HPDE6-E6E7 (cell line): Measurements from ENCODE around the gene ADAMTSL2.

Source experiments
- DNase-seq: peaks from one replicate; pipeline ENCODE4 v3.0.0; 2011; ENCODE audit warnings: missing footprints; ENCODE audit errors: extremely low spot score

The ADAMTSL2 gene

GRCh38 chr9:133533857-133534256 is 647 bp upstream of the ADAMTSL2 start:
- DNase-seq, result no peak

DNA sequence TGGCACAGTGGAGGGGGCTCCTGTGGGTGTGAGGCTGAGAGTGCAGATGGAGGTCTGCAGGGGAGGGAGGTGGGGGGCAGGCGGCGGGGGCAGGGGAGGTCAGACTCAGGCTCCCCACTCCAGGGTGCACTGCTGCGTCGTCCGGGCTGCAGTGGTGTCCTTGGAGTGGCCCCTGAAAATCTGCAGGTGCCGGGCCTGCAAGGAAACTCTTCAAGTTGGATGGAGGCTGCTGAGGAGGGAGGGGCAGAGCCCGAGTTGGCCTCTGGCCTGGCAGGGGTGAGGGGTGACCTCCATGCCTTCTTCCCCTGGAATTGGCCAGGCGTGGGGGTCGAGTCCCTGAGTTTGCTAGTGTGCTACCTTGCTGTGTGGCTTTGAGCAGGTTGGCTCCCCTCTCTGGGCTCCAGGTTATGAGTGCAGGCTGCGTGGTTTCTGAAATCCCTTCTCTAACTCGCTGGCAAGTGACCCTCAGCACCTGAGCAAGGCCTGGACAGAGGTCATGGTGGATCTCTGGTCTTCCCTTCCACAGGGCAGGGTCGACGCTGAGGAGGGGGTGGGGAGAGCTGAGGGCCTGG is 888 bp downstream of the ADAMTSL2 start:
- no peak for DNase-seq

GRCh38 chr9:133536080-133536479 is 1.6 kb downstream of the ADAMTSL2 start:
- no peak for DNase-seq

DNA sequence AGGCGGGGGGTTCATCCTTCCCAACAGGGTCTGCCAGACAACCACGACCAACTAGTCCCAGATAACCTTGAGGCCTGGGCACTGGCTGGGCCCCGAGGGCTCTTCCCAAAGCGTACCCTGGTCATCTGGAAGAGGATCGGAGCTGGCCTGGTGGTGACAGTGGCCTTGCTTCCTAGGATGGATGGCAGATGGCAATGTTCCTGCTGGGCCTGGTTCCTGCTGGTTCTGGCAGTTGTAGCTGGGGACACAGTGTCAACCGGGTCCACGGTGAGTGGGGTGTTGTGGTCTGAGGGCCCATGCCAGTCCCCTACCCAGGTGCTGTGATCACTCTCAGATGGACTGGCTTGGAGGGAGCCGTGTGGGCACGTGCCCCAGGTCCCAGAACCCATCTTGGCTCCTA is 2.0 kb downstream of the ADAMTSL2 start:
- no peak for DNase-seq

GRCh38 chr9:133537257-133537656 is 2.8 kb downstream of the ADAMTSL2 start:
- DNase-seq, result no peak

- peak; percentile 29 for DNase-seq
These were observed 3.7 kb downstream of the ADAMTSL2 start for GRCh38 chr9:133538176-133538575.

DNA sequence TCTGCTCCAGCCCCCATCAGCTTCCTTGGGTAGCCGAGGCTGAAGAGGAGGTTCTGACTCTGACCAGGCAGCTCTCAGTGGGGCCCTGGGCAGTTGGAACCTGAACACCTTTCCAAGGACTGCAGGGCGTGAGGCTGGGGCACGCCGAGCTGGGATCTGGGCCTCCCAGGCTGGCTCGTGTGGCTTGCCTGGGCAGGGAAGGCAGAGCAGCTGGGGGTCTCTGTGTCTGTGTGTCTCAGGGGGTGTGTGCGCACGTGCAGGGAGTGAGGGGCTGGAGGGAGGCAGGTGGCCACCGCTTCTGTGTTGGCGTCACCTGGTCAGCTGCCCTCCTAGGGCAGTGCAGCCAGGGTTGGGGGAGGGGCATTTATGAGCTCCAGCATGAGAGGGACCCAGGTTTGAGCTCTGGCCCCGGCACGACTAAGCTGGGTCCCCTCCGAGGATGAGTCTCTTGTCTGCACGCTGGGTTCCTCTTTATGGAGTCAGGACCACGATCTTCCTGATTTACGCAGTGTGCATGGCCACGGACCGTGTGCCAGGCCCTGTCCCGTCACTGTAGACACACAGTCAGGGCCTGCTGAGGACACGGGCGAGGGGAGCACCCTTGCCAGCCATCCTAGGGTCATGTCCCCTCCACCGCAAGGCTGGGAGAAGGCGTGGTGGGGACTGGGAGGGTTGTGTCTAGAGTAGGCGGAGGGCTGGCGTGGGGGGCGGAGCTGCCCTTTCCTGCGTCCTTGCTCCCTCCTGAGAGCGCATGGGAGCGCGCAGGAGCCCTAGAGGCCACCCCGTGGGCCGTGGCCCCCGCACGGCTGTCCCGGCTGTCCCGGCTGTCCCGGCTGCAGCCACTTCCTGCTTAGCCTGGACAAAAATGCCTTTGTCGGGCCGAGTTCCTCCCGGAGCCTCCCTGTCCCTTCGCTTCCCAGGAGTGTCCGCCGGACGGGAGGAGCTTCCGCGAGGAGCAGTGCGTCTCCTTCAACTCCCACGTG is 4.6 kb downstream of the ADAMTSL2 start:
- no peak for DNase-seq

- DNase-seq, result no peak
These were observed 5.6 kb downstream of the ADAMTSL2 start for GRCh38 chr9:133539991-133540697.

DNA sequence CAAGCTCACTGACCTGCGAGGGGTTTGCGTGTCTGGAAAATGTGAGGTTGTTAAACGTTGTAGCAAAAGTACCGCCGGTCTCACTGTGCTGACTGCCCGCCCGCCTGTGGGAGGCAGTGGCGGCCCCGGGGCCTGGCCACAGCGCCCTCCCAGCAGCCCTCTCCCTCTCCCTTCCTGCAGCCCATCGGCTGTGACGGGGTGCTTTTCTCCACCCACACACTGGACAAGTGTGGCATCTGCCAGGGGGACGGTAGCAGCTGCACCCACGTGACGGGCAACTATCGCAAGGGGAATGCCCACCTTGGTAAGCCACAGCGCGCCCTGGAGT is 6.2 kb downstream of the ADAMTSL2 start:
- DNase-seq, result no peak

DNA sequence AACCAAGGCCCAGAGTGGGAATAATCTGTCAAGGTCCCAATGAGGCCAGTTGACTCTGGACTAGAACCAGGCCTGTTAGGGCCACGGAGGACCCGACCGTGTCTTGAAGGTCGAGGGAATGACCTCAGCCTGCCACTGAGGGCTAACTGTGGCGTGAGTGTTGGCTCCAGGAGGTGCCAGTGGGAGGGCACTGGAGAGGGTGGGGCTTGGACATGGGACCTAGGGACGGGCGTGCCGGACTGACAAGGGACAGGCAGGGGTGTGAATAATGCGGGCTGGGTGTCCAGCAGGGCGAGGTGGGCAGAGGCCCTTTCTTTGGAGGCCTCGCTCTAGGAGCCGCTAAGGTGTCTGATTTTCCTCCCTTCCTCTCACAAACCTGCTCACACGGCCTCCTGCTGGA is 7.5 kb downstream of the ADAMTSL2 start:
- DNase-seq, result no peak

DNA sequence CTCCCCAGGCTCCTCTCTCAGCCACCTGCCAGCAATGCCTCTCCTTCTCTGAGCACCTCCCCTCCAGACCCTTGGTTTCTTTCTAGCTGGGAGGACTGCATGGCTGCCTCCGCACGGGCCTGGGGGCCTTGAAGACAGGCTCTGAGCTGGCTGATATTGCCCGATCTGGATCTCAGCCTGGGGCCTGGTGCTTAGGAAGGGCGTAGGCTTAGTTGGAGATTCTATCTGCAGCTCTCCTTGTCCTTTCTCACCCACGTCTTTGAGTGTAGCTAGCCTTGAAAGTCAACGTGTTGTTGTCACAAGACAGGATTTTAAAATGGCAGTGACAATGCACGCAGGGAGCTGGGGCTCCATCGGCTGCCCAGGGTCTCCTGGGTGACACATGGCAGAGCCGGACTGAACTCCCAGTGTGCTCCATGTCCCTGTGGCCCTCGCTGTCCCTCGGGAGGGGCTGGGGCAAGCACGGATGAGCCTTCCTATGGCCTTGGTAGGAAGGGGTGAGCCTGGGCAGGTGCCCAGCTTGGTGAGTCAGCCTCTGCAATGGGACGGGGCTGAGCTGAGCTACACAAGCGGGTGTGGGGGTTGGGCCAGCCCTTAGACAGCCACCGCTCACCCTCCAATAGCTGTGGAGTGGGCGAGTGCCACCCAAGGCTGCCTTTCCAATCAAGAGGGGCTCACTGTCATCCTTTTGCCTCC is 9.4 kb downstream of the ADAMTSL2 start:
- no peak for DNase-seq

DNA sequence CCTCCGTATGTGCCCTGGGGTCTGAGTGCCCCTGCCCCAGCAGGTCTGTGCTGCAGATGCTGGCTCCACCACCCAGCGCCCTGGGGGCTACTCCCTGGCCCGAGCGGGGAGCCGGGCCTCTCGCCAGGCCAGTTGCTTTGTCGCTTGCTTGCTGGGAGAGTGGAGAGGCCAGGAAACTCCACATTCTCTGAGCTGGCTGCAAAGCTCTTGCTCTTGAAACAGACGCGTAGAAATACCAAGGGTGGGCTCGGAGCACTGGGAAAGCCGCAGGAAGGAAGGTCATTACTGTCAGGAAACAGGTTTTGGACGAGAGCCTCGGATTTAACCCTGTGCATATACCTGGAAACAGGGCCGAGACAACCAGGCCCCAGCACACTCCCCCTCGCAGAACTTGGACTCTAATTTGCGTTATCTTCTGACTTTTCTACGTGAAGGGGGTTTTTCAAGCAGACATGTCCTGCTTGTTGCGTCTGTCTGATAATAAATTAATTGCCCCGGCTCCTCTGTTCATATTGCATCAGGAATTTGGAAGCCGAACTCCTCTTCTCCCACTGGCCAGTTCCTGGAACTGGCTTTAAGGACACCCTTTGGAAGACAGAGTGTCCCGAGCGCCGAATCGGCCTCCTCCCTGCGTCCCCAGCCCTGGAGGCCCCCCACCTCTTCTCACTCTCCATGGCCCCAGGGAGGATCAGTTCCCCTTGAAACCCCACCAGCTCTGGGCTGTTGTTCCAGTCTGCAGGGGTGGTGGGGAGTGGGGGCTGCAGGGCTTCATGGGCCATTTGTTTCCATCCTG is 11.2 kb downstream of the ADAMTSL2 start:
- DNase-seq, result no peak

DNA sequence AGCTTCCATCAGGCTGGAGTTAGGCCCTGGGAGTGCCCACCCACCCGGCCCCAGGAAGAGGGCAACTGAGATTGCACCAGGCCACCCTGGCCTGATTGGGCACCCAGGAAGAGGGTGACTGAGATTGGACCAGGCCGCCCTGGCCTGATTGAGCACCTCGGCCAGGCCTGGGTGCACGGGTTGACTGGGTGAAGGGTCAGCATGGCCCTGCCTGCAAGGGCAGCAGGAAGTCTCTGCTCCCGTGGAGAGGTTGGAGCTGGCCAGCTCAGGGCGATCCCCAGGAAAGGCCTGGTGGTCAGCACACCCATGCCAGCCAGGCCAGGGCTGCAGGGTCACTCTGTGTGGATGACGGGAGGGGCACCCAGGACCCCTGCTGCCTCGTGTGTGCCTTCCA is 11.8 kb downstream of the ADAMTSL2 start:
- no peak for DNase-seq

DNA sequence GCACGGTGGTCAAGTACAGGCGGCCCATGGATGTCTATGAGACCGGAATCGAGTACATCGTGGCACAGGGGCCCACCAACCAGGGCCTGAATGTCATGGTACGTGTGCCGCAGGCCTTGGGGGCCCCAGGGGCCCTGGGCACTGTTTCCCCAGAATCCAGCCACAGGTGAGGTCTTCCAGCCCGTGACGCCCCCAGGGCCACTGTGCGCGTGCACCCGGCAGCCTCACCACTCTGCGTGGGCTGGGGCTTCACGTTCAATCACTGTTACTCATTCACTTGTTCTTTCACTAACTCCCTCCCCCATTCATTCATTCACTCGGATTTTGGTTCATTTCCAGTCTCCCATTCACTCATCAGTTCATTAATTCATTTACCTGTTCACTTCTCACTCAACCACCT is 12.6 kb downstream of the ADAMTSL2 start:
- no peak for DNase-seq

- DNase-seq, result no peak
These were observed 16.9 kb downstream of the ADAMTSL2 start for GRCh38 chr9:133551446-133551845.

DNA sequence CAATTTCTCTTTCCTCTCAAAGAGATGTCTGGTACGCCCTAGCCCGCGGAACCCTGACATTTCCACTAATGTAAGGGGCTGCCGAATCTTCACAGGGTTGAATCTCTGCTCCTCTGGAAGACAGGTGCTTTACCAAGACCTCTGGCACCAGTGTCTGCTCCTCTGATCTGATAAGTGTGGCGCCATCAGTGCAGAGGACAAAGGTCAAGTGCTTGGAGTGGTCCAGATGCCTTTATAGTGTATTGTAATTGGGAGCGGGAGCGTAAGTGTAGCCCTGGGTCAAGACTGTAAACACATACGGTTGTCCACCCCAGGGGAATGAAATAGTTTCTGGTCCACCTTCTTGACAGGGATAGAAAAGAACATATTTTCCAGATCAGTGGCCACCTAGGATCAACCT is 17.7 kb downstream of the ADAMTSL2 start:
- no peak for DNase-seq

DNA sequence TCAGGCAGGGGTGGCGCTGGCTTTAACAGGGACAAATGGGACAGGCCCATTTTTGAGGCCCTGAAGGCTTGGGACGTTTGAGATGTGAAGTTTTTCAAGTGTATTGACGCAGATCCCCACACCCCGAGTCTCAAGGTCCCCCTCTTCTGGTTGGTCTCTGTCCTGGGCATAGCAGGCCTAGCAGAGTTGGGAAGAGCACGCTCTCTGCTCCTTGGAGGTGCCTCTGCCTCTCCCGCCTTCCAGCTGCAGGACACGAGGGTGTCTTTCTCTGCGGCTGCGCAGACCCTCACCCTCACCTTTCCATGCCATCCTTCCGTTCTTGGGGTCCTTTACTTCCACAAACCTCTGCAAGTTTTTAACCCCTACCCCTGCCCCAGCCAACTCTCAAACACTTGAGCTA is 18.6 kb downstream of the ADAMTSL2 start:
- DNase-seq, result no peak

GRCh38 chr9:133553973-133554713 is 19.6 kb downstream of the ADAMTSL2 start:
- DNase-seq, result no peak

- no peak for DNase-seq
These were observed 20.2 kb downstream of the ADAMTSL2 start for GRCh38 chr9:133554729-133555128.

GRCh38 chr9:133556354-133556753 is 21.9 kb downstream of the ADAMTSL2 start:
- no peak for DNase-seq

DNA sequence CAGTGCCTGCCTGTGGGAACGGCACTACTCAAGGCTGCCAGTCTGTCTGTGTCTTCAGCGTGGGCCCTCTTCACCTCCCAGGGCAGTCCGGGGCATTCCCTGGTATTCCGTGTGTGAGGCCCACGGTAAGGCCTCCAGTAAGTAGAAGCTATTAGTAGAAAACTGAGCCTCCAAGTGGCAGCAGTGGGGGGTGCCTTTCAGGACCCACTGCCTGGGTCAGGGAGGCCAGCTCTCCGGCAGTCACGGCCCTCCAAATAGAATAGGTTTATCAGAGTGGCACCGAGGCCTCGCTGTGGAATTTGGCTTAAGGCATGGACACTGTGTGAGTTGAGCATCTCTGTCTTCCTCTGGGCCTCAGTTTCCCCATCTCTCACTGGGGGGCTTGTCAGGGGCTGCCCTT is 23.1 kb downstream of the ADAMTSL2 start:
- DNase-seq, result no peak
